Measurements from ENCODE around the gene PLCL1. TPM values are rescaled to one million over a fixed set of nuclear protein-coding genes. Genes with fewer than 3 reads are reported as not detected.

The PLCL1 gene
- total and polyA plus RNA-seq, 2 experiments from 2014 or later: 0.80 to 2.3 TPM

- H4K20me1 ChIP-seq (ENCODE audit: insufficient read depth): no peaks in the 10 kb centered on the region
- no peak overlapping the region for H2AFZ ChIP-seq
- DNase-seq: no peak
- no peak overlapping the region for H3K9ac ChIP-seq
- no peak overlapping the region for H3K27ac ChIP-seq
- H3K36me3 ChIP-seq (ENCODE audit: low read depth): no peaks in the 10 kb centered on the region
- no peaks in the 10 kb centered on the region for H3K79me2 ChIP-seq (ENCODE audit: insufficient read depth)
- peaks cover 16% of the 10 kb centered on the region for H3K4me1 ChIP-seq (ENCODE audit: insufficient read depth)
- H3K9me2 ChIP-seq (ENCODE audit: insufficient read depth): no peaks in the 10 kb centered on the region
- TF ChIP-seq EZH2 (IDR thresholded peaks at IDR 0.05; ENCODE audit: insufficient read depth, poor library complexity, severe bottlenecking) (no peak), EZH2phosphoT487 (IDR thresholded peaks at IDR 0.05; ENCODE audit: insufficient read depth, low read depth) (no peak)
- 94 to 98% methylated on average over 7 of the region's 7 CpGs for WGBS, 2 experiments (ENCODE audit: low coverage in 1 of 2, low lambda C conversion rate in 2 of 2, missing lambda C conversion rate in 2 of 2)
- H3K4me2 ChIP-seq (ENCODE audit: unreplicated experiment): no peak overlapping the region
- peaks cover 7% of the 10 kb centered on the region; the same call in 1 of the 2 replicates for H3F3A ChIP-seq (ENCODE audit: insufficient read depth)
- H3K27me3 ChIP-seq (replicated peaks; ENCODE audit: insufficient read depth): no peaks in the 10 kb centered on the region
- H3K9me3 ChIP-seq (ENCODE audit: low read depth): no peaks in the 10 kb centered on the region
- in situ Hi-C loops (cut with MboI): no loop called here
- H3K4me3 ChIP-seq: no peak overlapping the region
Observed at GRCh38 chr2:197891897-197892442, 87.6 kb downstream of the PLCL1 start.

- TF ChIP-seq EZH2phosphoT487 (IDR thresholded peaks at IDR 0.05; ENCODE audit: insufficient read depth, low read depth) (no peak), EZH2 (IDR thresholded peaks at IDR 0.05; ENCODE audit: insufficient read depth, poor library complexity, severe bottlenecking) (no peak)
- H3K36me3 ChIP-seq (ENCODE audit: low read depth): no peaks in the 10 kb centered on the region
- H3K9me2 ChIP-seq (ENCODE audit: insufficient read depth): no peaks in the 10 kb centered on the region
- in situ Hi-C loops (cut with MboI): no loop called here
- peaks cover 7% of the 10 kb centered on the region; the same call in 1 of the 2 replicates for H3F3A ChIP-seq (ENCODE audit: insufficient read depth)
- peaks cover 11% of the 10 kb centered on the region for H3K4me1 ChIP-seq (ENCODE audit: insufficient read depth)
- no peaks in the 10 kb centered on the region for H4K20me1 ChIP-seq (ENCODE audit: insufficient read depth)
- H3K27me3 ChIP-seq (replicated peaks; ENCODE audit: insufficient read depth): no peaks in the 10 kb centered on the region
- no peak overlapping the region for H3K4me2 ChIP-seq (ENCODE audit: unreplicated experiment)
- WGBS, 2 experiments (ENCODE audit: low coverage in 1 of 2, low lambda C conversion rate in 2 of 2, missing lambda C conversion rate in 2 of 2): 89 to 91% methylated on average over 6 of the region's 6 CpGs
- no peak overlapping the region for H3K9ac ChIP-seq
- H3K4me3 ChIP-seq: no peak overlapping the region
- no peak overlapping the region for H3K27ac ChIP-seq
- no peak for DNase-seq
- no peaks in the 10 kb centered on the region for H3K9me3 ChIP-seq (ENCODE audit: low read depth)
- no peak overlapping the region for H2AFZ ChIP-seq
- H3K79me2 ChIP-seq (ENCODE audit: insufficient read depth): no peaks in the 10 kb centered on the region
Observed at GRCh38 chr2:197893403-197894177, 89.2 kb downstream of the PLCL1 start.

- Histone ChIP-seq H3K9me2 (ENCODE audit: insufficient read depth) (no peaks in the 10 kb centered on the region), H3K27me3 (replicated peaks; ENCODE audit: insufficient read depth) (no peaks in the 10 kb centered on the region), H3K4me1 (ENCODE audit: insufficient read depth) (0 out of 2 replicates have a peak, but pooled peaks cover under 1% of the 10 kb centered on the region), H3K4me2 (ENCODE audit: unreplicated experiment) (no peak overlapping the region), H3K27ac (no peak overlapping the region), H3K4me3 (no peak overlapping the region), H3K9me3 (ENCODE audit: low read depth) (no peaks in the 10 kb centered on the region), H2AFZ (no peak overlapping the region), H3K36me3 (ENCODE audit: low read depth) (no peaks in the 10 kb centered on the region), H3K79me2 (ENCODE audit: insufficient read depth) (no peaks in the 10 kb centered on the region), H3K9ac (no peak overlapping the region), H4K20me1 (ENCODE audit: insufficient read depth) (no peaks in the 10 kb centered on the region), H3F3A (ENCODE audit: insufficient read depth) (no peaks in the 10 kb centered on the region)
- TF ChIP-seq EZH2 (IDR thresholded peaks at IDR 0.05; ENCODE audit: insufficient read depth, poor library complexity, severe bottlenecking) (no peak), EZH2phosphoT487 (IDR thresholded peaks at IDR 0.05; ENCODE audit: insufficient read depth, low read depth) (no peak)
- 39 to 42% methylated on average over 2 of the region's 2 CpGs for WGBS, 2 experiments (ENCODE audit: low coverage in 1 of 2, low lambda C conversion rate in 2 of 2, missing lambda C conversion rate in 2 of 2)
- in situ Hi-C loops (cut with MboI): no loop called here
- no peak for DNase-seq
Observed at GRCh38 chr2:197894751-197895274, 90.4 kb downstream of the PLCL1 start.

- TF ChIP-seq EZH2 (IDR thresholded peaks at IDR 0.05; ENCODE audit: insufficient read depth, poor library complexity, severe bottlenecking) (no peak), EZH2phosphoT487 (IDR thresholded peaks at IDR 0.05; ENCODE audit: insufficient read depth, low read depth) (no peak)
- in situ Hi-C loops (cut with MboI): no loop called here
- H3K4me3 ChIP-seq: no peak overlapping the region
Observed at GRCh38 chr2:197897960-197898678, 93.7 kb downstream of the PLCL1 start.

More at GRCh38 chr2:197897960-197898678, 93.7 kb downstream of the PLCL1 start:
- Histone ChIP-seq H3K79me2 (ENCODE audit: insufficient read depth) (no peaks in the 10 kb centered on the region), H3K27ac (no peak overlapping the region), H3F3A (ENCODE audit: insufficient read depth) (peaks cover 6% of the 10 kb centered on the region; the same call in 1 of the 2 replicates), H3K9ac (no peak overlapping the region), H2AFZ (no peak overlapping the region), H3K9me3 (ENCODE audit: low read depth) (no peaks in the 10 kb centered on the region), H3K4me2 (ENCODE audit: unreplicated experiment) (no peak overlapping the region), H4K20me1 (ENCODE audit: insufficient read depth) (no peaks in the 10 kb centered on the region), H3K9me2 (ENCODE audit: insufficient read depth) (no peaks in the 10 kb centered on the region), H3K27me3 (replicated peaks; ENCODE audit: insufficient read depth) (no peaks in the 10 kb centered on the region), H3K36me3 (ENCODE audit: low read depth) (no peaks in the 10 kb centered on the region), H3K4me1 (ENCODE audit: insufficient read depth) (0 out of 2 replicates have a peak, but pooled peaks cover 9% of the 10 kb centered on the region)
- no peak for DNase-seq
- 71 to 76% methylated on average over 4 of the region's 4 CpGs for WGBS, 2 experiments (ENCODE audit: low coverage in 1 of 2, low lambda C conversion rate in 2 of 2, missing lambda C conversion rate in 2 of 2)

Data from GM23248 (cell line).